Fibroblast of villous mesenchyme (primary cell): Measurements from ENCODE around the gene TSPAN2. TPM values are rescaled to one million over a fixed set of nuclear protein-coding genes. Genes with fewer than 3 reads are reported as not detected.
A peak's percentile ranks its signal among the peaks of the same experiment; 100 is the strongest.

Source experiments
- DNase-seq: peaks from one replicate; pipeline ENCODE4 v3.0.0-alpha.2; 2010; ENCODE audit warnings: low read depth
- H3K4me3 ChIP-seq: 2 replicates; pipeline ENCODE4 v1.5.1; 2011; ENCODE audit warnings: low read depth, mild to moderate bottlenecking, low read length
- CTCF ChIP-seq: IDR thresholded peaks from 2 replicates; pipeline ENCODE4 v1.5.1; 2012; ENCODE audit warnings: low read depth, mild to moderate bottlenecking, low read length; ENCODE audit not compliant: insufficient read depth
- total RNA-seq: library from RNA; depleted of rRNA; stranded (reverse); fragments of >200 nt; gene quantifications from 2 replicates; pipeline ENCODE4 v1.2.3, GENCODE V29; 2012

Gene TSPAN2
- total RNA-seq, 1 donor: under 0.01 TPM

- TF ChIP-seq CTCF: no peak
- no peak for DNase-seq
- no peak overlapping the region for H3K4me3 ChIP-seq
Measured at GRCh38 chr1:115099693-115100050, 10.4 kb upstream of the TSPAN2 start.

DNA sequence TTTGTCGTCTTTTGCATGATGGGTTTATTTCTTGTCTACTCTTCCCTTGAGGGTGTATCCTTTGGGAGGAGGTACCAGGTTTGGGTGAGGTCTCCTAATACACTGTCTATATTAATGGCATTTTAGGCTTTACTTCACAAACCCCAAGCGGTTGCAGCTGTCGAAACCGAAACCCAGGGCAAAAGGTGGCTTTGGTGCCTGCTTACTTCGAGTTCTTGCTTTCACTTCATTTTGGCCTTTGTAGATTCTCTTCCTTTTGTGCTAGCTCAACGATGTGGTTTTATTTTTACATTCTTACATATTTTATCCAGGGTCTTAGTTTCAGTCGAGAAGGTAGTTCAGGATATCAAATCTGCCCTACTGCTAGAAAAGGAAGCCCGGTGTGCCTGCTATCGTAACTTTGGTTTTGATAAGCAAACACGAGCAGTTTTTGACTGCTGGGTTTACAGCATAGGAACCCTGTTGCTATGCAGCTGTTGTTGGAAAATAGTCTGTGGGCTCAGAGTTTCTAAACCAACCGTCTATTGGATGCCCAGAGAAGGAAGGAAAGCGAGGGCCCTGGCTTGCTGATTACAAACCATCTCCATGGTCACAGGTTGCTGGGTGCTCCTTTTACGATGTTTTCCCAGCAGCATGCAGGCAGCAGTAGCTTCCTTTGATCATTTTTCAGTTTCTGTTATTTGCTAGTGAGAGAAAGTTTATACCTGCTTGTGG lies 9.8 kb upstream of the TSPAN2 start:
- no peak for TF ChIP-seq CTCF
- peak overlapping the region; percentile 49 for H3K4me3 ChIP-seq
- DNase-seq: peak; percentile 52

DNA sequence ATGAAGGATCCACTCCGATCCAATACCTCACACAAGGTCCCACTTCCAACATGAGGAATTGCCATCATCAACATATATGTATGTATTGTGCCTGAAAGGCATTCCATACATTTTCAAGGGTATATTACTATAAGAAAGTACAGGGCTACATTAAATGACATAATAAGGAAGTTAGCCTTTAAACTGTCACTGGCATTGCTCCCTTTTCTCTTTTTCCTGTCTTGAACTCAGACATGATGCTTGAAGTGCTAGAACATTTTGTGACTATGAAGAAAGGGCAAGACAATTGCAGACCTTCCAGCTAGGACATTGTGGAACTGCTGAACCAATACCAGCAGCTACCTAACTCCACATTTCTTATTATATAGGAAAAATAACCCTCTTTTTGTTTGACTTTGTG lies 2.9 kb upstream of the TSPAN2 start:
- no peak for TF ChIP-seq CTCF
- H3K4me3 ChIP-seq: no peak overlapping the region
- no peak for DNase-seq

DNA sequence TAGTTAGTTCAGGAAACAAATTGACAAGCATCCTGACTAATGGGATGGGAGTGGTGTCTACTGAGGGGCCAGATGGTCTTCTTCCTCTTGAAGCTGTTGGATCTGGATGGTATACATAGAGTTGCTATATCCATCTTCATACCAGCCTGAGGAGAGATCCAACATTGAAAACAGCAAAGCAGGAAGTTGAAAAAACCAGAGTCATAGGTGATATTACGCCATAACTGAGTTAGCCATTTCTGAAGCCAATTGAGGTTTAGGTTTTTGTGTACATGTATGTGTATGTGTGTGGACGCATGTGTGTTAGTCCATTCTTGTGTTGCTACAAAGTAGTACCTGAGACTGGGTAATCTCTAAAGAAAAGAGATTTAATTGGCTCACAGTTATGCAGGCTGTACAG lies 2.3 kb upstream of the TSPAN2 start:
- H3K4me3 ChIP-seq: no peak overlapping the region
- TF ChIP-seq CTCF: no peak
- DNase-seq: no peak

- TF ChIP-seq CTCF: no peak
- DNase-seq: no peak
- H3K4me3 ChIP-seq: no peak overlapping the region
Measured at GRCh38 chr1:115090956-115091355, 1.7 kb upstream of the TSPAN2 start.

DNA sequence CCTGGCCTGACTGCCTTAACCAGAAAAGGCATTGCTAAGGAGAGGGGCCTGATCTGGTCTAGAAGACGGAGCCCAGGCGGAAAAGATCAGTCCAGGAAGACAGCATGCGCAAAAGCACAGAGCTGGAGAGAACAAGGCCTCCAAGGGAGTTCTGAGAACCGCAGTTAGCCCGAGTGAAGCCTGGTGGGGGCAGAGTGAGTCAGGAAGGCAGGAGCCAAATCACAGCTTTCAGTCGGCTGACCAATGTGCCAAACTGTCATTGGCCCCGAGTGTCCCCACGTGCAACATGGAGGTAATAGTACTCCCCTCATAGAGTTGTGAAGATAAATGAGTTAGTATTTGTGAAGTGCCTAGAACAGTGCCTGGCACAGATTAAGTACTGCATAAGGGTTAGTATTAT lies 1.2 kb upstream of the TSPAN2 start:
- DNase-seq: no peak
- TF ChIP-seq CTCF: no peak
- H3K4me3 ChIP-seq: no peak overlapping the region

GRCh38 chr1:115090186-115090490 lies 835 bp upstream of the TSPAN2 start:
- no peak for TF ChIP-seq CTCF
- H3K4me3 ChIP-seq: no peak overlapping the region
- DNase-seq: no peak
